Liver (tissue), 3 donors: ENCODE results near the gene C4A.

Source experiments
- EGR1 ChIP-seq, 2 donors: IDR thresholded peaks; 2 replicates each; pipeline ENCODE4 v1.6.1; 2016 to 2018; ENCODE audit warnings: antibody characterized with exemption in 2 of 2, low read depth in 2 of 2
- FOXA1 ChIP-seq: IDR thresholded peaks from 2 replicates; pipeline ENCODE4 v1.6.1; 2016; ENCODE audit warnings: antibody characterized with exemption
- GABPA ChIP-seq, 2 donors: IDR thresholded peaks in 1 of 2; conservative IDR thresholded peaks in 1 of 2; 2 replicates each; pipeline ENCODE4 v1.6.1; 2016; ENCODE audit warnings: antibody characterized with exemption in 2 of 2, mild to moderate bottlenecking in 1 of 2, moderate library complexity in 1 of 2
- MAX ChIP-seq: IDR thresholded peaks from 2 replicates; pipeline ENCODE4 v1.6.1; 2016; ENCODE audit warnings: antibody characterized with exemption
- RAD21 ChIP-seq, 2 donors: IDR thresholded peaks; 2 replicates each; pipeline ENCODE4 v1.6.1; 2016; ENCODE audit warnings: antibody characterized with exemption in 2 of 2, mild to moderate bottlenecking in 2 of 2
- SP1 ChIP-seq: IDR thresholded peaks from 2 replicates; pipeline ENCODE4 v1.6.1; 2018; ENCODE audit warnings: antibody characterized with exemption, mild to moderate bottlenecking
- TAF1 ChIP-seq: conservative IDR thresholded peaks from 2 replicates; pipeline ENCODE4 v1.6.1; 2016; ENCODE audit warnings: antibody characterized with exemption, mild to moderate bottlenecking
- YY1 ChIP-seq: IDR thresholded peaks from 2 replicates; pipeline ENCODE4 v1.6.1; 2016; ENCODE audit warnings: antibody characterized with exemption, mild to moderate bottlenecking
- ZBTB33 ChIP-seq: IDR thresholded peaks from 2 replicates; pipeline ENCODE4 v1.6.1; 2016; ENCODE audit warnings: antibody characterized with exemption
- TF ChIP-seq, protein P1 (sequence below): fragments of 150-350 bp; IDR thresholded peaks from 2 replicates; pipeline ENCODE4 v1.5.1; 2017; ENCODE audit warnings: improper control_type of control experiment, low read depth, low read length; ENCODE audit not compliant: missing input control
- TF ChIP-seq, protein P2 (sequence below): IDR thresholded peaks from 2 replicates; pipeline ENCODE4 v1.6.1; 2016; ENCODE audit warnings: antibody characterized with exemption, mild to moderate bottlenecking
- donor health status: healthy.
- donor health status: healthy.

DNA sequence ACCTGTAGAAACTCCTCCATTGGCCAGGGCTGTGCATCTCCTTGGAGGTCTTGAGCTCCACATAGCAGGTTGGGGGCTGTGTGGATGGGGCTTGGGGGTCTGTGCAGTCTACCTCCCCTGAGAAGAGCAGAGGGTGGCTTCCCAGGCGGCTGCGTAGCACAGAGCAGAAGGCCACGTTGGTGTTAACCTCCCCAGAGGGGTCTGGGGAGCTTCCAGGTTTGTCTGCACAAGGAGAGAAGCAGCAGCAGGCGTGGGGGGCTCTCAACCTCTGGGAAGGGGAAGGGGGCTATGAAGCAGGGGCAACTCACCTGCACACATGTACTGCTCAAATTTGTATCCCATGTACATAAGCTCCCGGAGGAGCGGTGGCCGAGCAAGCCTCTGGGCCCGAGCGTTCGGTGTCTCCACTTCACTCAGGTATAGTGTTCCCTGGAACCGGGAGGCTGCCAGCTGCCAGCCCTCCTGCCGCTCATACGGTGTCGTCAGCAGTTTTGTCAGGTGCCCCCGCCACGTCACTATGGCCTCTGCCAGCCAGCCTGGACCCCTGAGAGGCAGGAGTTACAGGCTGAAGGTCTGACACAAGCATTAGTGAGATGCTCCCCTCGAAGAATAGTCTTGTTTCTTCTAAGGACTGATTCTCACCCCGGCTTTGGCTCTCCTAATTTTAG, 11.1 kb upstream of the C4A start:
- TF ChIP-seq, protein P1, sequence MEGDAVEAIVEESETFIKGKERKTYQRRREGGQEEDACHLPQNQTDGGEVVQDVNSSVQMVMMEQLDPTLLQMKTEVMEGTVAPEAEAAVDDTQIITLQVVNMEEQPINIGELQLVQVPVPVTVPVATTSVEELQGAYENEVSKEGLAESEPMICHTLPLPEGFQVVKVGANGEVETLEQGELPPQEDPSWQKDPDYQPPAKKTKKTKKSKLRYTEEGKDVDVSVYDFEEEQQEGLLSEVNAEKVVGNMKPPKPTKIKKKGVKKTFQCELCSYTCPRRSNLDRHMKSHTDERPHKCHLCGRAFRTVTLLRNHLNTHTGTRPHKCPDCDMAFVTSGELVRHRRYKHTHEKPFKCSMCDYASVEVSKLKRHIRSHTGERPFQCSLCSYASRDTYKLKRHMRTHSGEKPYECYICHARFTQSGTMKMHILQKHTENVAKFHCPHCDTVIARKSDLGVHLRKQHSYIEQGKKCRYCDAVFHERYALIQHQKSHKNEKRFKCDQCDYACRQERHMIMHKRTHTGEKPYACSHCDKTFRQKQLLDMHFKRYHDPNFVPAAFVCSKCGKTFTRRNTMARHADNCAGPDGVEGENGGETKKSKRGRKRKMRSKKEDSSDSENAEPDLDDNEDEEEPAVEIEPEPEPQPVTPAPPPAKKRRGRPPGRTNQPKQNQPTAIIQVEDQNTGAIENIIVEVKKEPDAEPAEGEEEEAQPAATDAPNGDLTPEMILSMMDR = no peak
- TF ChIP-seq ZBTB33 (no peak), FOXA1 (no peak), YY1 (no peak), MAX (no peak), RAD21 (IDR thresholded peaks at IDR 0.05) (no peak), GABPA (IDR thresholded peaks at IDR 0.05 in 1 of 2, conservative IDR thresholded peaks at IDR 0.05 in 1 of 2) (no peak), TAF1 (no peak), SP1 (no peak), EGR1 (IDR thresholded peaks at IDR 0.05; ENCODE audit: low read depth in 2 of 2) (no peak)
- TF ChIP-seq, protein P2, sequence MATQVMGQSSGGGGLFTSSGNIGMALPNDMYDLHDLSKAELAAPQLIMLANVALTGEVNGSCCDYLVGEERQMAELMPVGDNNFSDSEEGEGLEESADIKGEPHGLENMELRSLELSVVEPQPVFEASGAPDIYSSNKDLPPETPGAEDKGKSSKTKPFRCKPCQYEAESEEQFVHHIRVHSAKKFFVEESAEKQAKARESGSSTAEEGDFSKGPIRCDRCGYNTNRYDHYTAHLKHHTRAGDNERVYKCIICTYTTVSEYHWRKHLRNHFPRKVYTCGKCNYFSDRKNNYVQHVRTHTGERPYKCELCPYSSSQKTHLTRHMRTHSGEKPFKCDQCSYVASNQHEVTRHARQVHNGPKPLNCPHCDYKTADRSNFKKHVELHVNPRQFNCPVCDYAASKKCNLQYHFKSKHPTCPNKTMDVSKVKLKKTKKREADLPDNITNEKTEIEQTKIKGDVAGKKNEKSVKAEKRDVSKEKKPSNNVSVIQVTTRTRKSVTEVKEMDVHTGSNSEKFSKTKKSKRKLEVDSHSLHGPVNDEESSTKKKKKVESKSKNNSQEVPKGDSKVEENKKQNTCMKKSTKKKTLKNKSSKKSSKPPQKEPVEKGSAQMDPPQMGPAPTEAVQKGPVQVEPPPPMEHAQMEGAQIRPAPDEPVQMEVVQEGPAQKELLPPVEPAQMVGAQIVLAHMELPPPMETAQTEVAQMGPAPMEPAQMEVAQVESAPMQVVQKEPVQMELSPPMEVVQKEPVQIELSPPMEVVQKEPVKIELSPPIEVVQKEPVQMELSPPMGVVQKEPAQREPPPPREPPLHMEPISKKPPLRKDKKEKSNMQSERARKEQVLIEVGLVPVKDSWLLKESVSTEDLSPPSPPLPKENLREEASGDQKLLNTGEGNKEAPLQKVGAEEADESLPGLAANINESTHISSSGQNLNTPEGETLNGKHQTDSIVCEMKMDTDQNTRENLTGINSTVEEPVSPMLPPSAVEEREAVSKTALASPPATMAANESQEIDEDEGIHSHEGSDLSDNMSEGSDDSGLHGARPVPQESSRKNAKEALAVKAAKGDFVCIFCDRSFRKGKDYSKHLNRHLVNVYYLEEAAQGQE = no peak
